HG02588 (cell line): ENCODE measurements around the gene TSPAN4.

Source experiments
- ATAC-seq: cut with Tn5 transposase; IDR thresholded peaks from one replicate; pipeline ENCODE4 v1.9.1; 2021; ENCODE audit warnings: mild to moderate bottlenecking, moderate library complexity; ENCODE audit not compliant: unreplicated experiment

Gene TSPAN4

GRCh38 chr11:904380-904779 is 61.7 kb downstream of the TSPAN4 start:
- ATAC-seq, result no peak

GRCh38 chr11:905952-906351 is 63.3 kb downstream of the TSPAN4 start:
- no peak for ATAC-seq

- ATAC-seq, result no peak
Observed at GRCh38 chr11:907668-908067, 65.0 kb downstream of the TSPAN4 start.

GRCh38 chr11:908273-908672 is 65.6 kb downstream of the TSPAN4 start:
- ATAC-seq, result no peak

- no peak for ATAC-seq
Observed at GRCh38 chr11:909406-909805, 66.8 kb downstream of the TSPAN4 start.

GRCh38 chr11:910044-910588 is 67.5 kb downstream of the TSPAN4 start:
- no peak for ATAC-seq

GRCh38 chr11:910589-911030 is 68.0 kb downstream of the TSPAN4 start, which contains the start of gene CHID1:
CHID1 (minus strand) TSS chr11:910810; CDS start chr11:904816, 5,994 bp downstream.
- peak; percentile 83 for ATAC-seq

- peak; percentile 28 for ATAC-seq
Observed at GRCh38 chr11:911031-911889, 68.6 kb downstream of the TSPAN4 start.

- ATAC-seq, result no peak
Observed at GRCh38 chr11:911890-912219, 69.2 kb downstream of the TSPAN4 start.

GRCh38 chr11:912266-912665 is 69.6 kb downstream of the TSPAN4 start:
- ATAC-seq, result no peak

- no peak for ATAC-seq
Observed at GRCh38 chr11:913043-913442, 70.4 kb downstream of the TSPAN4 start.

GRCh38 chr11:914204-914603 is 71.6 kb downstream of the TSPAN4 start:
- ATAC-seq, result no peak

- ATAC-seq, result no peak
Observed at GRCh38 chr11:914747-915501, 72.3 kb downstream of the TSPAN4 start.
